H1 (cell line): ENCODE measurements around the gene POP7. TPM values are rescaled to one million over a fixed set of nuclear protein-coding genes. Genes with fewer than 3 reads are reported as not detected.

ENCODE experiments used
- CTCF ChIA-PET: fragments of 300-600 bp; sonication (Branson Sonifier 250); formaldehyde crosslinking; loops from one replicate; lab custom pipeline; 2021; ENCODE audit not compliant: partially characterized antibody; lab: Charles Lee
- POLR2A ChIA-PET: fragments of 300-600 bp; sonication (Branson Sonifier 250); formaldehyde crosslinking; loops from one replicate; lab custom pipeline; 2021; ENCODE audit warnings: inconsistent platforms; ENCODE audit not compliant: partially characterized antibody; lab: Charles Lee
- DNase-seq, 2 experiments: peaks; one replicate each; pipeline versions ENCODE4 v3.0.0 to v3.0.0-alpha.2; 2010 to 2022; ENCODE audit warnings: low spot score in 2 of 2, low read depth in 1 of 2, mixed read lengths in 1 of 2
- FAIRE-seq: peaks from 2 replicates; lab custom pipeline; 2011; peaks lifted over from hg19 to GRCh38; lab: Jason Lieb, UNC
- H2AFZ ChIP-seq: 2 replicates; pipeline ENCODE4 v1.8.1; 2012; ENCODE audit warnings: low read length, inconsistent platforms
- H2AK5ac ChIP-seq: 2 replicates; pipeline ENCODE4 v1.6.1; 2013; ENCODE audit warnings: low read depth, low read length
- H2BK120ac ChIP-seq: replicated peaks from 2 replicates; pipeline ENCODE3; 2013; ENCODE audit warnings: low read depth, low read length, inconsistent platforms
- H2BK12ac ChIP-seq: 2 replicates; pipeline ENCODE4 v1.6.1; 2013; ENCODE audit warnings: low read depth, low read length
- H2BK15ac ChIP-seq: 2 replicates; pipeline ENCODE4 v1.6.1; 2013; ENCODE audit warnings: low read length
- H2BK20ac ChIP-seq: 2 replicates; pipeline ENCODE4 v1.6.1; 2013; ENCODE audit warnings: low read length
- H2BK5ac ChIP-seq: 2 replicates; pipeline ENCODE4 v1.6.1; 2013; ENCODE audit warnings: low read depth, low read length
- H3K14ac ChIP-seq: 2 replicates; pipeline ENCODE4 v1.6.1; 2013; ENCODE audit warnings: inconsistent platforms; ENCODE audit not compliant: insufficient read length
- H3K18ac ChIP-seq: 2 replicates; pipeline ENCODE4 v1.6.1; 2013; ENCODE audit warnings: low read length; ENCODE audit errors: extremely low read depth
- H3K23ac ChIP-seq: 2 replicates; pipeline ENCODE4 v1.6.1; 2013; ENCODE audit warnings: inconsistent platforms; ENCODE audit not compliant: insufficient read length
- H3K23me2 ChIP-seq: 2 replicates; pipeline ENCODE4 v1.6.1; 2013; ENCODE audit warnings: low read depth, low read length
- H3K27ac ChIP-seq: 2 replicates; pipeline ENCODE4 v1.6.1; 2011; ENCODE audit warnings: low read depth, low read length, inconsistent platforms
- H3K27me3 ChIP-seq, 4 experiments: replicated peaks in 1 of 4; 1 replicate in 1 of 4; 2 replicates in 3 of 4; pipeline versions ENCODE4 v1.6.1 to v1.8.1; 2011 to 2013; ENCODE audit warnings: low read length in 3 of 4, mild to moderate bottlenecking in 3 of 4, inconsistent platforms in 2 of 4, mixed read lengths in 2 of 4, moderate library complexity in 1 of 4; ENCODE audit not compliant: control insufficient read depth in 3 of 4, insufficient read depth in 3 of 4; ENCODE audit errors: extremely low read depth in 1 of 4
- H3K36me3 ChIP-seq, 4 experiments: 2 replicates each; pipeline versions ENCODE4 v1.6.1 to v1.8.1; 2011 to 2013; ENCODE audit warnings: mild to moderate bottlenecking in 4 of 4, low read length in 3 of 4, moderate library complexity in 2 of 4, control low read depth in 1 of 4, inconsistent platforms in 1 of 4; ENCODE audit not compliant: insufficient read depth in 4 of 4, control insufficient read depth in 2 of 4
- H3K4ac ChIP-seq: replicated peaks from 2 replicates; pipeline ENCODE3; 2013; ENCODE audit warnings: low read length, low read depth, mixed read lengths, inconsistent platforms; ENCODE audit not compliant: insufficient read length
- H3K4me1 ChIP-seq, 4 experiments: replicated peaks in 1 of 4; 1 replicate in 1 of 4; 2 replicates in 3 of 4; pipeline versions ENCODE4 v1.6.1 to v1.8.1; 2011 to 2013; ENCODE audit warnings: low read length in 3 of 4, inconsistent platforms in 2 of 4, mixed read lengths in 1 of 4; ENCODE audit not compliant: insufficient read depth in 4 of 4, control insufficient read depth in 3 of 4
- H3K4me2 ChIP-seq, 2 experiments: 2 replicates each; pipeline versions ENCODE4 v1.6.1 to v1.8.1; 2011 to 2013; ENCODE audit warnings: low read depth in 2 of 2, low read length in 2 of 2, control low read depth in 1 of 2, inconsistent platforms in 1 of 2, mild to moderate bottlenecking in 1 of 2; ENCODE audit not compliant: insufficient read depth in 1 of 2
- H3K4me3 ChIP-seq, 4 experiments: fragments of 200-600, 300-600 bp in 1 of 4; sonication (generic), shearing (Covaris generic), sonication (Bioruptor Twin) in 1 of 4; 2 replicates each; pipeline versions ENCODE4 v1.5.1 to v1.8.1; 2011 to 2016; ENCODE audit warnings: low read length in 4 of 4, low read depth in 3 of 4, control low read depth in 2 of 4, inconsistent platforms in 2 of 4, mild to moderate bottlenecking in 2 of 4, mixed read lengths in 1 of 4, moderate library complexity in 1 of 4; ENCODE audit not compliant: insufficient read depth in 2 of 4; ENCODE audit errors: extremely low read depth in 1 of 4
- H3K56ac ChIP-seq: replicated peaks from 2 replicates; pipeline ENCODE3; 2013; ENCODE audit warnings: low read depth, mild to moderate bottlenecking, mixed read lengths, low read length, inconsistent platforms; ENCODE audit not compliant: insufficient read length
- H3K79me1 ChIP-seq: 2 replicates; pipeline ENCODE4 v1.6.1; 2013; ENCODE audit warnings: low read depth, low read length, control low read depth
- H3K79me2 ChIP-seq, 2 experiments: 2 replicates each; pipeline versions ENCODE4 v1.6.1 to v1.8.1; 2012 to 2013; ENCODE audit warnings: low read length in 2 of 2, mild to moderate bottlenecking in 2 of 2, inconsistent platforms in 1 of 2; ENCODE audit not compliant: insufficient read depth in 2 of 2, control insufficient read depth in 1 of 2
- H3K9ac ChIP-seq, 4 experiments: replicated peaks in 1 of 4; 1 replicate in 1 of 4; 2 replicates in 3 of 4; pipeline versions ENCODE4 v1.6.1 to v1.8.1; 2011 to 2013; ENCODE audit warnings: low read depth in 3 of 4, low read length in 3 of 4, control low read depth in 2 of 4, mild to moderate bottlenecking in 2 of 4, moderate library complexity in 2 of 4, inconsistent platforms in 1 of 4; ENCODE audit errors: extremely low read depth in 1 of 4
- H3K9me3 ChIP-seq, 2 experiments: 2 replicates each; pipeline versions ENCODE4 v1.6.1 to v1.8.1; 2012 to 2013; ENCODE audit warnings: mild to moderate bottlenecking in 2 of 2, moderate library complexity in 2 of 2, control low read depth in 1 of 2, inconsistent platforms in 1 of 2, low read depth in 1 of 2, low read length in 1 of 2, mixed read lengths in 1 of 2; ENCODE audit not compliant: insufficient read depth in 2 of 2
- H4K20me1 ChIP-seq, 2 experiments: replicated peaks in 1 of 2; 2 replicates each; pipeline versions ENCODE3 to v1.8.1; 2011 to 2013; ENCODE audit warnings: inconsistent platforms in 2 of 2, low read length in 2 of 2, mild to moderate bottlenecking in 1 of 2; ENCODE audit not compliant: insufficient read depth in 2 of 2, control insufficient read depth in 1 of 2
- H4K5ac ChIP-seq: 2 replicates; pipeline ENCODE4 v1.6.1; 2013; ENCODE audit warnings: low read length, low read depth, mixed read lengths, inconsistent platforms; ENCODE audit not compliant: insufficient read length
- H4K8ac ChIP-seq: 2 replicates; pipeline ENCODE4 v1.8.0; 2013; ENCODE audit warnings: mild to moderate bottlenecking, moderate library complexity, low read length, inconsistent platforms; ENCODE audit not compliant: insufficient read depth; ENCODE audit errors: extremely low read depth
- H4K91ac ChIP-seq: replicated peaks from 2 replicates; pipeline ENCODE3; 2013; ENCODE audit warnings: low read length, mixed read lengths, inconsistent platforms; ENCODE audit not compliant: insufficient read length
- FOSL1 ChIP-seq: IDR thresholded peaks from 2 replicates; pipeline ENCODE4 v1.6.1; 2011; ENCODE audit warnings: mild to moderate bottlenecking, low read depth, low read length, moderate library complexity; ENCODE audit not compliant: insufficient read depth
- POLR2A ChIP-seq, 2 experiments: IDR thresholded peaks; 1 replicate in 1 of 2; 2 replicates in 1 of 2; pipeline ENCODE4 v1.6.1; 2011; ENCODE audit warnings: low read depth in 2 of 2, low read length in 2 of 2, mild to moderate bottlenecking in 2 of 2; ENCODE audit errors: control extremely low read depth in 1 of 2
- WGBS, 2 experiments: shearing (Covaris generic) in 1 of 2; methylation state at CpG; one replicate each; pipeline versions ENCODE4 v1.1.6 to v1.1.7; 2013 to 2015; ENCODE audit warnings: low lambda C conversion rate in 2 of 2, mixed read lengths in 2 of 2, inconsistent platforms in 1 of 2, low coverage in 1 of 2, missing lambda C conversion rate in 1 of 2; ENCODE audit not compliant: insufficient replicate concordance in 2 of 2, insufficient coverage in 1 of 2, insufficient read length in 1 of 2; ENCODE audit errors: extremely low coverage in 1 of 2, missing lambda C conversion rate in 1 of 2; 5-methylcytosine and 5-hydroxymethylcytosine counted together
- polyA plus RNA-seq, 7 experiments: library from polyadenylated mRNA; depleted of rRNA in 3 of 7; stranded (reverse) in 5 of 7; unstranded in 2 of 7; fragments of >200 nt in 5 of 7; fragments of 200-250 nt in 2 of 7; gene quantifications; 1 replicate in 5 of 7; 2 replicates in 1 of 7; 4 replicates in 1 of 7; pipeline versions ENCODE4 v1.2.1 to v1.2.3, GENCODE V29; 2011 to 2013; ENCODE audit warnings: missing spikeins in 2 of 7, mixed read lengths in 2 of 7
- total RNA-seq: library from RNA; stranded (reverse); fragmentation: NEBNext Ultra II Directional; extraction: Animal tissue kit (Norgen Biotek cat#: 25700); gene quantifications from 2 replicates; pipeline ENCODE4 v1.2.1, GENCODE V29; 2021

POP7 gene
- total and polyA plus RNA-seq, 2 of the 8 experiments (the other 6 are each of a cell fraction or from before 2014, with no cell fraction given), result 92.5 to 135 TPM

GRCh38 chr7:100688326-100688860 lies 17.5 kb upstream of the POP7 start:
- FAIRE-seq (no peak), DNase-seq (no peak)
- no peak overlapping the region for H3K14ac ChIP-seq
- no peak overlapping the region for H2AFZ ChIP-seq
- POLR2A ChIA-PET, result interaction anchor here (0.7 to 14.3 kb wide), 9 partner anchors 9 to 186 kb away, joined by 3 to 257 read pairs (median 4); partner anchors contain the start of genes GNB2, POP7 and SRRT
- H3K27ac ChIP-seq, result no peak overlapping the region; the same call in 1 of the 2 replicates
- peaks cover 19 to 61% of the 10 kb centered on the region in 2 experiments for H3K79me2 ChIP-seq
- H3K18ac ChIP-seq, result no peak overlapping the region
- H2BK15ac ChIP-seq, result no peak overlapping the region
- peaks cover 29 to 61% (median 49%) of the 10 kb centered on the region in 4 experiments for H3K36me3 ChIP-seq
- H4K5ac ChIP-seq, result no peak overlapping the region
- no peak overlapping the region for H3K4me3 ChIP-seq
- 86% methylated on average over 12 of the region's 16 CpGs; no CpG with 5 or more reads in 1 of the 2 experiments for WGBS, 2 experiments
- no peak overlapping the region for H3K4me2 ChIP-seq
- no peak overlapping the region for H3K56ac ChIP-seq
- no peak overlapping the region for H4K8ac ChIP-seq
- peaks cover 15% of the 10 kb centered on the region for H3K23me2 ChIP-seq
- H3K9me3 ChIP-seq, result no peaks in the 10 kb centered on the region
- no peak overlapping the region; a peak in 1 of 7 replicates for H3K9ac ChIP-seq
- H2BK20ac ChIP-seq, result no peak overlapping the region
- no peak overlapping the region for H3K23ac ChIP-seq
- no peak overlapping the region for H3K4ac ChIP-seq
- CTCF ChIA-PET, result interaction anchor here (0.9 to 20.7 kb wide), 5 partner anchors 9 to 74 kb away, joined by 3 to 254 read pairs (median 65); partner anchors contain the start of genes MOSPD3 and POP7
- H3K27me3 ChIP-seq, result no peaks in the 10 kb centered on the region
- H2BK120ac ChIP-seq, result no peak overlapping the region
- peaks cover 0 to 18% (median 11%) of the 10 kb centered on the region in 4 experiments; a peak in 6 of 7 replicates for H3K4me1 ChIP-seq
- no peak overlapping the region for H2BK12ac ChIP-seq
- no peak for TF ChIP-seq FOSL1
- 0 out of 3 replicates have a peak, but pooled peaks of 1 of the 2 experiments have one; percentile 12 for TF ChIP-seq POLR2A (IDR thresholded peaks at IDR 0.05; ENCODE audit: control extremely low read depth in 1 of 2, low read depth in 2 of 2, low read length in 2 of 2)
- TF ChIP-seq, all 59 proteins: peak for 1
- Histone ChIP-seq H4K20me1 (peaks cover 30 to 56% of the 10 kb centered on the region in 2 experiments), H4K91ac (no peak overlapping the region), H2AK5ac (no peak overlapping the region), H3K79me1 (peaks cover 14% of the 10 kb centered on the region), H2BK5ac (no peak overlapping the region; the same call in 1 of the 2 replicates)
